ENCODE data around the gene THAP4.

THAP4 gene

GRCh38 chr2:241670333-241671110 lies 33.6 kb upstream of the THAP4 start:
- TF ChIP-seq, protein P1, sequence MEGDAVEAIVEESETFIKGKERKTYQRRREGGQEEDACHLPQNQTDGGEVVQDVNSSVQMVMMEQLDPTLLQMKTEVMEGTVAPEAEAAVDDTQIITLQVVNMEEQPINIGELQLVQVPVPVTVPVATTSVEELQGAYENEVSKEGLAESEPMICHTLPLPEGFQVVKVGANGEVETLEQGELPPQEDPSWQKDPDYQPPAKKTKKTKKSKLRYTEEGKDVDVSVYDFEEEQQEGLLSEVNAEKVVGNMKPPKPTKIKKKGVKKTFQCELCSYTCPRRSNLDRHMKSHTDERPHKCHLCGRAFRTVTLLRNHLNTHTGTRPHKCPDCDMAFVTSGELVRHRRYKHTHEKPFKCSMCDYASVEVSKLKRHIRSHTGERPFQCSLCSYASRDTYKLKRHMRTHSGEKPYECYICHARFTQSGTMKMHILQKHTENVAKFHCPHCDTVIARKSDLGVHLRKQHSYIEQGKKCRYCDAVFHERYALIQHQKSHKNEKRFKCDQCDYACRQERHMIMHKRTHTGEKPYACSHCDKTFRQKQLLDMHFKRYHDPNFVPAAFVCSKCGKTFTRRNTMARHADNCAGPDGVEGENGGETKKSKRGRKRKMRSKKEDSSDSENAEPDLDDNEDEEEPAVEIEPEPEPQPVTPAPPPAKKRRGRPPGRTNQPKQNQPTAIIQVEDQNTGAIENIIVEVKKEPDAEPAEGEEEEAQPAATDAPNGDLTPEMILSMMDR (IDR thresholded peaks at IDR 0.05) = no peak

DNA sequence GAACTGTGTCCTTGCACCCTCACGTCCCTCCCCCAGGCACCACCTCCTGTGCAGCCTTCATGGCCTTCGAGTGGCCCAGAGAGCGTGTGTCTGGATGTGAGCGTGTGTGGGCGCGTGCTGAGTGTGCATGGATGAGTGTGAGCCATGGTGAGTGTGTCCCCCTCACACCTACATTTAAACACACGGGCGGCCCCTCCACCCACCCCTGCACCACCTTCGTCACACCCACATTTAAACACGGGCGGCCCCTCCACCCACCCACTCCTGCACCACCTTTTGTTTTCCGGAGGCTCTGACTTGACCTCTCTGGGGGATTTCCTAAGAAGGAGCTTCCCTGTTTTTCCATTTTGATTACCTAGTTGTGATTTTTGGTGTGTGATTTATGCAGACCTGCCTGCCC lies 31.9 kb upstream of the THAP4 start:
- TF ChIP-seq, protein P1 (IDR thresholded peaks at IDR 0.05) = no peak

DNA sequence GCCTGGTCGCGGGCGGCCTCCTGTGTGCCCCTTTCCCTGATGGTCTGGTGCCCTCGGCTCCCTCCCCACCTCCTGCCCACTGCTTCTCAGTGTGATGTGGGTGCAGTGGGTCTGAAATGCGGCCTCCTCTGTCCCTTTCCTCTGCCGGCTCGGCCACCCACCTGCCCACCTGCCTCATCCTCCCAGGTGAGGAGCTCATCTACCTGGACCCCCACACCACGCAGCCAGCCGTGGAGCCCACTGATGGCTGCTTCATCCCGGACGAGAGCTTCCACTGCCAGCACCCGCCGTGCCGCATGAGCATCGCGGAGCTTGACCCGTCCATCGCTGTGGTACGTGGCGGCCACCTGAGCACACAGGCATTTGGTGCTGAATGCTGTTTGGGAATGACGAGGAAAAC lies 31.4 kb upstream of the THAP4 start:
- TF ChIP-seq, protein P1 (IDR thresholded peaks at IDR 0.05) = no peak

DNA sequence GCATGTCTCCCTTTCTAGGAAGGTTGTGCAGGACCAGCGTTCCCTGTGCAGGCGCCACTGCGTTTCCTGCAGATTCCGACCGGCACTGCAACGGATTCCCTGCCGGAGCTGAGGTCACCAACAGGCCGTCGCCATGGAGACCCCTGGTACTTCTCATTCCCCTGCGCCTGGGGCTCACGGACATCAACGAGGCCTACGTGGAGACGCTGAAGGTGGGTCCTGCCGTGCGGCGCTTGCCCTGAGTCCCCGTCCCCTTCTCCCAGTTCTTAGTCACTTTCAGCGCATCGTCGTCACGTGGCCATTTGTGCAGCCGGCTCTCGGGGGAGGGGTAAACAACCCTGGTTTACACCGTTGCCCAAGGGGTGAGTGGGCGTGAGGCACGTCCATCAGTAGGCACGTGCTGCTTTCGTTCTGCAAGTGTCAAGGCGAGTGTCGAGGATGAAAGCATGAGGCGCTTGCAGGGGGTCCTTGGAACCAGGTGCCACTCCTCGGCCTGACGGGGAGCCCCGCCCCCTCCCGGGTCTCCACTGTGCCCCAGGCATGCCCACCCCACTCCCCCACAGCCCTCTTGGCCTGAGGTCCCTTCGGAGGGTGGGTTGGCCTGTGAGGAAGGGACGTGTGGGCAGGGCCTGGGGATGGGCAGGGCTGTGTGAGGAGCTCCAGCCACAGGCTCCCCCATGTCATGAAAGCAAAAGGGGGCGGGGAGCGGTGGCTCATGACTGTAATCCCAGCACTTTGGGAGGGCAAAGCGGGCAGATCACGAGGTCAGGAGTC lies 29.9 kb upstream of the THAP4 start:
- TF ChIP-seq, protein P1 (IDR thresholded peaks at IDR 0.05) = no peak

DNA sequence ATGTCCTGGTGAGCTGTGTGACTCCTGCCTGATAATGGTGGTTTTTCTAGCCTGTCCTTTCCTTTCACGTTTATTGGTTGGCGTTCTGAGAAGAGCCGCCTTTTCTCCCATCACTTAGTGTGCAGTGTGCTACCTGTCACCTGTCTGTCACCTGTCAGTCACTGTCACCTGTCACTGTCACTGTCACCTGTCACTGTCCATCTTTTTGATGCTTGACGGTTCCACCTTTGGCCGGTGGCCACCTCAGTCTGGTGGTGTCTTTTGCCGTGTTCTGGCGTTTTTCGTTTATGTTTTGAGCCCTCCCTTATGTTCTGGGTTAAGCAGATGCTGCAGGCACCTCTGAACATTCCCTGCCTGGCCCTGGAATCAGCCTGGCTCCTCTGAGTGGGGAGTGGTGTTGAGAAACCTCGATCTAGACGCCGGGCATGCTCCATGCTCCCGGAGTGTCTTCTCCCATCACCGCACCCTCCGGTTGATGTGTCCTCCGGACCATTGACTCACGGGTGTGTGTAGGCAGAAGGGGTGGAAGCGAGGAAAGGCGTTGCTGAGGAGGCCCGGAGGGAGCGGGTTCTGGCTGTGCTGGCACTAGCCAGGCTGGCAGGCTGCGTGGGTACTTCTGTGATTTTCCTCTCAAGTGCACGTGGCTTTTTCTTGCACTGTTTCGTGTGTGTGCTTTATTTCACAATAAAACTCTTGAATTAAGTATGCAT lies 28.9 kb upstream of the THAP4 start:
- TF ChIP-seq, protein P1 (IDR thresholded peaks at IDR 0.05) = no peak

GRCh38 chr2:241660593-241661213 lies 23.7 kb upstream of the THAP4 start:
- TF ChIP-seq, protein P1 (IDR thresholded peaks at IDR 0.05) = no peak

DNA sequence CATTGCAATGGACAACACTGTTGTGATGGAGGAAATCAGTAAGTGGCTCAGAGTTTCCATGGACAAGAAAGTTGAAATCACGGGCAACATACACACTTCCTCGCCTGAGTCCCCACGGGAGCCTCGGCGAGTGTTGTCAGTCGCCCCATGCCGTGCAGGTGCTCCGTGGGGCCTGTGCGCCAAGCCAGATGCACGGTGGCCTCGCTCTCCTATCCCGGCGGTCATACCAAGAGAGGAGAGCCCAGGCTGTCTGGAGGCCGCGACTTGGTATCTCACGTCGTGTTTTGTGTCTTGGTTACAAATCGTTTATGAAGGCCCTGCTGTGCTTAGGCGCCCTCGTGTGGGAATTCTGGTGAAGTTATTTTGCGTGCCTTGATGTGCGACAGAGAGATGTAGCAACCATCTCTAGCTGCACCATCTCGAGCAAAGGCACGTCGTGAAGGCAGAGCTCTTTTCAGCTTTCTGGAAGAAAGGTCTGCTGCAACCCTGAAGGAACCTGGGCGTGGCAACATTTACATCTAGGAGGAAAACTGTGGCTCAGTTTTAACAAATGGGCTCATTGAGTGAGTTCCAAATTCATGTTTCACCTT lies 22.3 kb upstream of the THAP4 start:
- TF ChIP-seq, protein P1 (IDR thresholded peaks at IDR 0.05) = peak; percentile 61

All from LNCAP (cell line).